ENCODE measurements around the gene FSTL4. TPM values are rescaled to one million over a fixed set of nuclear protein-coding genes. Genes with fewer than 3 reads are reported as not detected.

Gene FSTL4
- total RNA-seq, 2 donors from 2014 or later = 4.4 to 5.5 TPM

DNA sequence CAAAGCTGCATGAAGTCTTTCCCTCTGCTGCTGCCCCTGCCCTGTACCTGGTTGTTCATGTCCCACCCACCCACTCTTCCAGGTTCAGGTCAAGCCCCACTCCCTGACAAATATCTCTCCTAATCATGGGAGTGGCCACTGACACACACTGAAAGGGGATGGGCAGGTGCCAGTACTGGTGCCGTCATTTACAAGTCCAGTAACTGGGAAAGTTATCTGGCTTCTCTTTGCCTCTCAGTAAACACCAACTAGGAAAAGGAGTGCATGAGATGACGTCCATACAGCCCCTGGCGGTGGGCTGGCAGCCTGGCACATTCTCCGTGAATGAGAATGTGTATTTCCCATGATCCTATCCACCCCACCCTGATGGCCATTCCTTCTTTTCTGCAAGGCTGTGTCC lies 225.2 kb downstream of the FSTL4 start:
- Histone ChIP-seq H3K27ac (ENCODE audit: low read depth, low read length) (no peak overlapping the region), H3K36me3 (ENCODE audit: control insufficient read depth, insufficient read depth, low read length) (no peaks in the 10 kb centered on the region), H3K4me3 (ENCODE audit: low read length) (no peak overlapping the region), H3K4me1 (ENCODE audit: control insufficient read depth, insufficient read depth, low read length) (no peaks in the 10 kb centered on the region), H3K9me3 (ENCODE audit: control insufficient read depth, low read length) (no peaks in the 10 kb centered on the region), H3K9ac (ENCODE audit: extremely low read depth, low read length, poor library complexity, severe bottlenecking) (no peak overlapping the region), H3K27me3 (ENCODE audit: control insufficient read depth, insufficient read depth, low read length, poor library complexity, severe bottlenecking) (no peaks in the 10 kb centered on the region)
- H3K27ac Mint-ChIP-seq = no peak overlapping the region
- no peaks in the 10 kb centered on the region for H3K36me3 Mint-ChIP-seq (ENCODE audit: low read depth)
- TF ChIP-seq CTCF (conservative IDR thresholded peaks at IDR 0.05) = no peak
- peaks cover 6% of the 10 kb centered on the region for H3K4me1 Mint-ChIP-seq
- no peaks in the 10 kb centered on the region for H3K9me3 Mint-ChIP-seq
- no peaks in the 10 kb centered on the region for H3K27me3 Mint-ChIP-seq (ENCODE audit: insufficient read depth)
- WGBS, 2 experiments (ENCODE audit: insufficient coverage in 1 of 2, insufficient read length in 1 of 2) = 93 to 100% methylated on average over 1 to 4 of the region's 4 CpGs
- no peak overlapping the region for H3K4me3 Mint-ChIP-seq
- DNase-seq = peak; percentile 27

DNA sequence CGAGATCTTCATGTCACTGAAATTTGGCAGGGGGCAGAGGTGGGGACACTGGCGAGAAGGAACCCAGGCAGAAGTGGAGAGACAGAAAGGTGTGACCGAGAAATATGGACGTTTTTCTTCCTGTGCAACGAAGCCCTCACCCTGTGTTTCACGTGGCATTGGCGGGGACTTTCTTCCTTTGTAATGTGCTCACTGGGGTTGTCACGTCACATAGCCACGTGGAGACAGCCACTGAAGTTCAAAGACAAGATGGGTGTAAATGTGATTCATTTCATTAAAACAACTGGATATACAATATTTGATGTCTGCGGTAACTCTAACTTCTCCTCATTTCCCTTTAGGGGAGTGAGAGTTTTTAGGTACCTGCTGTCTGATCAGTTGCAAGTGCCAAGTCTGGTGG lies 225.7 kb downstream of the FSTL4 start:
- WGBS, 2 experiments (ENCODE audit: insufficient coverage in 1 of 2, insufficient read length in 1 of 2) = 88 to 94% methylated on average over 7 to 9 of the region's 10 CpGs
- TF ChIP-seq CTCF (conservative IDR thresholded peaks at IDR 0.05) = no peak
- Histone ChIP-seq H3K9ac (ENCODE audit: extremely low read depth, low read length, poor library complexity, severe bottlenecking) (no peak overlapping the region), H3K27me3 (ENCODE audit: control insufficient read depth, insufficient read depth, low read length, poor library complexity, severe bottlenecking) (no peaks in the 10 kb centered on the region), H3K9me3 (ENCODE audit: control insufficient read depth, low read length) (no peaks in the 10 kb centered on the region), H3K36me3 (ENCODE audit: control insufficient read depth, insufficient read depth, low read length) (no peaks in the 10 kb centered on the region), H3K4me3 (ENCODE audit: low read length) (no peak overlapping the region), H3K27ac (ENCODE audit: low read depth, low read length) (no peak overlapping the region), H3K4me1 (ENCODE audit: control insufficient read depth, insufficient read depth, low read length) (no peaks in the 10 kb centered on the region)
- Mint-ChIP-seq H3K9me3 (no peaks in the 10 kb centered on the region), H3K4me3 (no peak overlapping the region), H3K27me3 (ENCODE audit: insufficient read depth) (no peaks in the 10 kb centered on the region), H3K36me3 (ENCODE audit: low read depth) (no peaks in the 10 kb centered on the region), H3K4me1 (peaks cover 6% of the 10 kb centered on the region), H3K27ac (no peak overlapping the region)
- no peak for DNase-seq

GRCh38 chr5:133385346-133385745 lies 227.0 kb downstream of the FSTL4 start:
- no peaks in the 10 kb centered on the region for H3K9me3 Mint-ChIP-seq
- Histone ChIP-seq H3K4me1 (ENCODE audit: control insufficient read depth, insufficient read depth, low read length) (no peaks in the 10 kb centered on the region), H3K4me3 (ENCODE audit: low read length) (no peak overlapping the region), H3K27ac (ENCODE audit: low read depth, low read length) (no peak overlapping the region), H3K36me3 (ENCODE audit: control insufficient read depth, insufficient read depth, low read length) (no peaks in the 10 kb centered on the region), H3K9me3 (ENCODE audit: control insufficient read depth, low read length) (no peaks in the 10 kb centered on the region), H3K9ac (ENCODE audit: extremely low read depth, low read length, poor library complexity, severe bottlenecking) (no peak overlapping the region), H3K27me3 (ENCODE audit: control insufficient read depth, insufficient read depth, low read length, poor library complexity, severe bottlenecking) (no peaks in the 10 kb centered on the region)
- no peaks in the 10 kb centered on the region for H3K36me3 Mint-ChIP-seq (ENCODE audit: low read depth)
- H3K4me3 Mint-ChIP-seq = no peak overlapping the region
- WGBS, 2 experiments (ENCODE audit: insufficient coverage in 1 of 2, insufficient read length in 1 of 2) = 95 to 96% methylated on average over 3 to 4 of the region's 5 CpGs
- peaks cover 6% of the 10 kb centered on the region for H3K4me1 Mint-ChIP-seq
- H3K27ac Mint-ChIP-seq = no peak overlapping the region
- DNase-seq = no peak
- no peaks in the 10 kb centered on the region for H3K27me3 Mint-ChIP-seq (ENCODE audit: insufficient read depth)
- TF ChIP-seq CTCF (conservative IDR thresholded peaks at IDR 0.05) = no peak
